GM18508 (cell line): ENCODE measurements around the gene AFAP1L1.

ENCODE experiments used
- ATAC-seq: cut with Tn5 transposase; IDR thresholded peaks from one replicate; pipeline ENCODE4 v1.9.1; 2021; ENCODE audit warnings: moderate number of reproducible peaks; ENCODE audit not compliant: insufficient read depth, unreplicated experiment

Gene AFAP1L1

GRCh38 chr5:149283626-149284480 is 12.2 kb downstream of the AFAP1L1 start:
- ATAC-seq: no peak

GRCh38 chr5:149284501-149284900 is 12.8 kb downstream of the AFAP1L1 start:
- ATAC-seq: no peak

GRCh38 chr5:149285153-149285552 is 13.5 kb downstream of the AFAP1L1 start:
- ATAC-seq: no peak

GRCh38 chr5:149288436-149288835 is 16.8 kb downstream of the AFAP1L1 start:
- no peak for ATAC-seq

- no peak for ATAC-seq
Observed at GRCh38 chr5:149289301-149289700, 17.6 kb downstream of the AFAP1L1 start.

- ATAC-seq: no peak
Observed at GRCh38 chr5:149294872-149295829, 23.5 kb downstream of the AFAP1L1 start.

- ATAC-seq: no peak
Observed at GRCh38 chr5:149297340-149298025, 25.8 kb downstream of the AFAP1L1 start.

- ATAC-seq: no peak
Observed at GRCh38 chr5:149298163-149298562, 26.5 kb downstream of the AFAP1L1 start.

GRCh38 chr5:149298842-149299404 is 27.3 kb downstream of the AFAP1L1 start:
- ATAC-seq: no peak

- ATAC-seq: no peak
Observed at GRCh38 chr5:149299451-149300054, 27.9 kb downstream of the AFAP1L1 start.

GRCh38 chr5:149300441-149300840 is 28.8 kb downstream of the AFAP1L1 start:
- no peak for ATAC-seq

GRCh38 chr5:149301049-149301743 is 29.5 kb downstream of the AFAP1L1 start:
- no peak for ATAC-seq

GRCh38 chr5:149301744-149302380 is 30.2 kb downstream of the AFAP1L1 start:
- no peak for ATAC-seq

- ATAC-seq: no peak
Observed at GRCh38 chr5:149302641-149303040, 31.0 kb downstream of the AFAP1L1 start.

- ATAC-seq: no peak
Observed at GRCh38 chr5:149303210-149303609, 31.6 kb downstream of the AFAP1L1 start.

- ATAC-seq: no peak
Observed at GRCh38 chr5:149304195-149305078, 32.8 kb downstream of the AFAP1L1 start.

- no peak for ATAC-seq
Observed at GRCh38 chr5:149309354-149309753, 37.7 kb downstream of the AFAP1L1 start.

- no peak for ATAC-seq
Observed at GRCh38 chr5:149310488-149310887, 38.8 kb downstream of the AFAP1L1 start.
